DND-41 (cell line): ENCODE results near the gene IP6K3.

Source experiments
- EZH2 ChIP-seq: IDR thresholded peaks from 3 replicates; pipeline ENCODE4 v1.6.1; 2012; ENCODE audit warnings: borderline replicate concordance, low read depth, mild to moderate bottlenecking, moderate library complexity, low read length, inconsistent platforms; ENCODE audit not compliant: severe bottlenecking
- TF ChIP-seq, protein P1 (sequence below): IDR thresholded peaks from 2 replicates; pipeline ENCODE4 v1.5.1; 2012; ENCODE audit warnings: borderline replicate concordance, low read length, moderate library complexity, mild to moderate bottlenecking; ENCODE audit not compliant: poor library complexity, severe bottlenecking; ENCODE audit errors: extremely low read depth

DNA sequence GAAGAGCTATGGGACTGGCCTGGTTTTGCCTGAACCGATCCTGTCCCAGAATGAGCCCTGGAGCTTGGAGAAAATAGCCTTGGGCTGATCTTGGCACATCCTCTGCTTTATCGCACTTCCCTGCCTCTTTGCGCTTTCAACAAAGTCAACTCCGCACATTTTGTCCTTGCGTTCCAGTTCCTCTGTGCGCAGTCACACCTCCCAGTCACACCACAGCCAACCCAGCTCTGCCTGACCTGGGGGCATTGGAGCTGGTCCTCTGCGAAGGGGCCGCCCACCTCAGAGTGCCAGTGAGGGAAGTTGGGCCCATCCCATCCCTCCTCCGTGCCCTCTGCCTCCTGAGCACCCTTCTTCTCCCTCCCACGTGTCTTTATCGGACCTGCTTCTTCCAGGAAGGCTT, 18.3 kb downstream of the IP6K3 start:
- TF ChIP-seq EZH2: no peak
- TF ChIP-seq, protein P1, sequence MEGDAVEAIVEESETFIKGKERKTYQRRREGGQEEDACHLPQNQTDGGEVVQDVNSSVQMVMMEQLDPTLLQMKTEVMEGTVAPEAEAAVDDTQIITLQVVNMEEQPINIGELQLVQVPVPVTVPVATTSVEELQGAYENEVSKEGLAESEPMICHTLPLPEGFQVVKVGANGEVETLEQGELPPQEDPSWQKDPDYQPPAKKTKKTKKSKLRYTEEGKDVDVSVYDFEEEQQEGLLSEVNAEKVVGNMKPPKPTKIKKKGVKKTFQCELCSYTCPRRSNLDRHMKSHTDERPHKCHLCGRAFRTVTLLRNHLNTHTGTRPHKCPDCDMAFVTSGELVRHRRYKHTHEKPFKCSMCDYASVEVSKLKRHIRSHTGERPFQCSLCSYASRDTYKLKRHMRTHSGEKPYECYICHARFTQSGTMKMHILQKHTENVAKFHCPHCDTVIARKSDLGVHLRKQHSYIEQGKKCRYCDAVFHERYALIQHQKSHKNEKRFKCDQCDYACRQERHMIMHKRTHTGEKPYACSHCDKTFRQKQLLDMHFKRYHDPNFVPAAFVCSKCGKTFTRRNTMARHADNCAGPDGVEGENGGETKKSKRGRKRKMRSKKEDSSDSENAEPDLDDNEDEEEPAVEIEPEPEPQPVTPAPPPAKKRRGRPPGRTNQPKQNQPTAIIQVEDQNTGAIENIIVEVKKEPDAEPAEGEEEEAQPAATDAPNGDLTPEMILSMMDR: no peak
